BE2C (cell line): ENCODE results near the gene TLE7.

ENCODE experiments used
- DNase-seq: peaks from one replicate; pipeline ENCODE4 v3.0.0-alpha.2; 2020
- H3K27me3 ChIP-seq: fragments of 250-450 bp; sonication (Bioruptor Pico); 2 replicates; pipeline ENCODE4 v1.5.1; 2020; ENCODE audit warnings: mild to moderate bottlenecking
- H3K36me3 ChIP-seq: fragments of 250-450 bp; sonication (Bioruptor Pico); 2 replicates; pipeline ENCODE4 v1.5.1; 2020; ENCODE audit warnings: mild to moderate bottlenecking
- H3K4me1 ChIP-seq: fragments of 250-450 bp; sonication (Bioruptor Pico); 2 replicates; pipeline ENCODE4 v1.5.1; 2020
- H3K4me3 ChIP-seq: 2 replicates; pipeline ENCODE4 v1.5.1; 2011; ENCODE audit warnings: low read depth, low read length
- H3K9me3 ChIP-seq: fragments of 250-450 bp; sonication (Bioruptor Pico); 2 replicates; pipeline ENCODE4 v1.5.1; 2020
- TF ChIP-seq, protein P1 (sequence below): IDR thresholded peaks from 2 replicates; pipeline ENCODE4 v1.5.1; 2012; ENCODE audit warnings: mild to moderate bottlenecking, low read depth, low read length

Gene TLE7

DNA sequence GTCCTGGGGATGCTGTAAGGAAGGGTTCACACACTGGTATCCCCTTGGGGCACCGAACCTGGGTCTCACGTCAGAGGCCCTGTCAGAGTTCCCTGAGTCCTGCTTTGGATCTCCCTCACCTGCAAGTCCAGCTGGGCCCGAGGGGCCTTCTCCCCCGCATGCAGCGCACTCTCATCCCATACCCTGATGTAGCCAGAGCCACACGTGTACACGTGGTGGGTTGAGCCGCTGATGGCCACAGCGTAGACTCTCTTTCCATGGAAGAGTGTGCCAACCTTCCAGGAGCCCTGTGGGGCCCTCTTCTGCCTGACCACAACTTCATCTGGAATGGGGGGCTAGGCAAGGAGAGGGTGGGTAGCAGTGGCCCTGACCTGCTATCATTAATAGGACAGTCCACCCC lies 9.9 kb downstream of the TLE7 start:
- Histone ChIP-seq H3K4me1 (no peaks in the 10 kb centered on the region), H3K36me3 (no peaks in the 10 kb centered on the region), H3K9me3 (no peaks in the 10 kb centered on the region), H3K27me3 (peaks cover 3% of the 10 kb centered on the region; the same call in 1 of the 2 replicates), H3K4me3 (no peak overlapping the region)
- no peak for DNase-seq
- TF ChIP-seq, protein P1, sequence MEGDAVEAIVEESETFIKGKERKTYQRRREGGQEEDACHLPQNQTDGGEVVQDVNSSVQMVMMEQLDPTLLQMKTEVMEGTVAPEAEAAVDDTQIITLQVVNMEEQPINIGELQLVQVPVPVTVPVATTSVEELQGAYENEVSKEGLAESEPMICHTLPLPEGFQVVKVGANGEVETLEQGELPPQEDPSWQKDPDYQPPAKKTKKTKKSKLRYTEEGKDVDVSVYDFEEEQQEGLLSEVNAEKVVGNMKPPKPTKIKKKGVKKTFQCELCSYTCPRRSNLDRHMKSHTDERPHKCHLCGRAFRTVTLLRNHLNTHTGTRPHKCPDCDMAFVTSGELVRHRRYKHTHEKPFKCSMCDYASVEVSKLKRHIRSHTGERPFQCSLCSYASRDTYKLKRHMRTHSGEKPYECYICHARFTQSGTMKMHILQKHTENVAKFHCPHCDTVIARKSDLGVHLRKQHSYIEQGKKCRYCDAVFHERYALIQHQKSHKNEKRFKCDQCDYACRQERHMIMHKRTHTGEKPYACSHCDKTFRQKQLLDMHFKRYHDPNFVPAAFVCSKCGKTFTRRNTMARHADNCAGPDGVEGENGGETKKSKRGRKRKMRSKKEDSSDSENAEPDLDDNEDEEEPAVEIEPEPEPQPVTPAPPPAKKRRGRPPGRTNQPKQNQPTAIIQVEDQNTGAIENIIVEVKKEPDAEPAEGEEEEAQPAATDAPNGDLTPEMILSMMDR, result no peak

DNA sequence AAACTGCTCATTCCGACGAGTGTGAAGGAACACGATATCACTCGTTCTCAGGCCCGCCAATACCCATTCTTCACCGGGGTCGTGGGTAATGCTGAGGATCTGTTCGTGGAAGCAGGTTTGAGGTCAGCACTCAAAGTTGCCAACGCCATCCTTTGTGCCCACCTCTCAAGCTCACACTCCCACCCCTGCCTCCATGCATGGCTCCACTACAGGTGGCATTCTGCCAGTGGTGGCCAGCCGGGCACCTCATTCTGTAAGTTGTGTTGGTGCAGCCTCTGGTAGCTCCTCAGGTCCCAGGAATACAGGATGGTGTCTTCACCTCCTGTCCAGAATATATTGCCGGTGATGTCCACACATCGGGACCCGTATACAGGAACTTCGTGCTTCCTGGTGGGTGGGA lies 10.7 kb downstream of the TLE7 start:
- no peak for DNase-seq
- Histone ChIP-seq H3K27me3 (peaks cover 2% of the 10 kb centered on the region), H3K9me3 (no peaks in the 10 kb centered on the region), H3K36me3 (no peaks in the 10 kb centered on the region), H3K4me3 (no peak overlapping the region), H3K4me1 (no peaks in the 10 kb centered on the region)
- TF ChIP-seq, protein P1, result no peak

DNA sequence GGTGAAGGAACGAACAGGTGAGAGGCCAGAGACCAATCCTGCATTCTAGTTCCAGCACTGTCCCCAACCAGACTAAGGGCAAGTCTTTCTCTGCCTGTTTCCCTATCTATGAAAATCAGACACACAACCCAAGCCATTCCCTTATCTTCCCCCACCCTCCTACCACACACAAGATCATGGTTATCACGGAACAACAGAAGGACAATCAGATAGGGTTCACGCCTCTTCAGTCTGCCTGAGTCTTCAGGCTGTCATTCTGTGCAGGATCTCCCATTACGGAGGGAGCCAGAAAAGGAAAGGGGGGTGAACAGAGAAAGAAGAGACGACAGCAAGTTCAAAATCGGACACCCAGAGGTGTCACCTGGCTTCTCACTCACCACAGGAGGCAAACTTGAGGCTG lies 11.1 kb downstream of the TLE7 start:
- Histone ChIP-seq H3K4me1 (no peaks in the 10 kb centered on the region), H3K4me3 (no peak overlapping the region), H3K9me3 (no peaks in the 10 kb centered on the region), H3K27me3 (peaks cover 7% of the 10 kb centered on the region), H3K36me3 (no peaks in the 10 kb centered on the region)
- no peak for DNase-seq
- TF ChIP-seq, protein P1, result no peak

DNA sequence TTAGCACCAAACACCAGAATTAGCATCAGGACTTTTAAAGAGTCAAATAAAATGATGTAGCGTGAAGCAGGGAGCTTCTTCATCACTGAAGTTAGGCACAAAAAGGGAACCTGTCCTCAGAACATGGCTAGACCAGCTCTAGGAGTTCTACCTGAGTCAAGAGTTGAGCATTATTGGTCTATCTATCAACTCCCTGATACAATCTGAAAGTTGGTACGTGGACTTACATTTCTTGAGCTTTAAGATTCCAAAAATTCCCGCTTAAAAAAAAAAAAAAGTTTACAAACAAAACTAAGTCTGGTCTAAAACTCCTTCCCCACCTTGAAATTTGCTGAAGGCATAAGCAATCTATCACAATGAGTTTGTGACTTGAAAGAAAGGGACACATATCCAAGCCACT lies 12.3 kb downstream of the TLE7 start:
- Histone ChIP-seq H3K9me3 (no peaks in the 10 kb centered on the region), H3K4me3 (no peak overlapping the region), H3K27me3 (peaks cover 18% of the 10 kb centered on the region), H3K4me1 (no peaks in the 10 kb centered on the region), H3K36me3 (no peaks in the 10 kb centered on the region)
- TF ChIP-seq, protein P1, result no peak
- no peak for DNase-seq

DNA sequence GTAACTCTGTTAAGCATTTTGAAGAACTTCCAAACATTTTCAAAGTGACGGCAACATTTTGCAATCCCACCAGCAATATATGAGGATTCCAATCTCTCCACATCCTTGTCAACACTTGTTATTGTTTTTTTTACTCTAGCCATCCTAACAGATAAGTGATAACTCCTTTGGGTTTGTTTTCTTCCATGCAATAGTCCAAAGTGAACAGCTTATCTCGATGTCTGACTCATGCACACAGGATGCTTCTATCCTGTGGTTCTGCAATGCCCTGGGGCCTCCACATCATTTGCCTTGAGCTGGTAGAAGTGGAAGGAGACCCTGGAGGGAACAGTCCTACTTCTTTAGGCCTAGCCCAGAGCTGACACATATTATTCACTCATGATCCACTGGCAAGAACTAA lies 13.0 kb downstream of the TLE7 start:
- no peaks in the 10 kb centered on the region for H3K4me1 ChIP-seq
- H3K36me3 ChIP-seq, result no peaks in the 10 kb centered on the region
- no peak overlapping the region for H3K4me3 ChIP-seq
- no peaks in the 10 kb centered on the region for H3K9me3 ChIP-seq
- H3K27me3 ChIP-seq, result peaks cover 24% of the 10 kb centered on the region
- no peak for DNase-seq
- TF ChIP-seq, protein P1, result no peak

DNA sequence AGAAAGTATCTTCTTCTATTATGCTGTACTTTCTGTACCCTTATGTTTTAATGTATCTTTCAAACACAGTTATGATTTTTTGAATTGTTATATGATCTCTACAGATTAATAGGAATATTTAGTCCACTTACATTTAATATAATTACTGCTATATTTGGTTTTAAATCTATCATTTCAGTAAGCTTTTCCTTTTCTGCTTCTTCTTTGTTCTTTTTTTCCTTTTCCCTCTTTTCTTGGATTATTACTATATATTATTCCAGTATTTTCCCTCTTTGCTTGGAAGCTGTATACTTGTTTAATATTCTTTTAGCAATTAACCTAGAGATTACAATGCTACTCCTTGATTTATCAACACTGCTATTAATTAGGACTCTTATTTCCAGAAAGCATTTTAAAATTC lies 13.5 kb downstream of the TLE7 start:
- TF ChIP-seq, protein P1, result no peak
- H3K9me3 ChIP-seq, result no peaks in the 10 kb centered on the region
- no peak for DNase-seq
- H3K27me3 ChIP-seq, result peaks cover 24% of the 10 kb centered on the region
- H3K4me3 ChIP-seq, result no peak overlapping the region
- H3K36me3 ChIP-seq, result no peaks in the 10 kb centered on the region
- H3K4me1 ChIP-seq, result no peaks in the 10 kb centered on the region
